Retina (tissue), 1 donor: ENCODE results near the gene AMIGO2.

ENCODE experiments used
- DNase-seq: peaks from one replicate; pipeline ENCODE4 v3.0.0-alpha.2; 2016

The AMIGO2 gene

DNA sequence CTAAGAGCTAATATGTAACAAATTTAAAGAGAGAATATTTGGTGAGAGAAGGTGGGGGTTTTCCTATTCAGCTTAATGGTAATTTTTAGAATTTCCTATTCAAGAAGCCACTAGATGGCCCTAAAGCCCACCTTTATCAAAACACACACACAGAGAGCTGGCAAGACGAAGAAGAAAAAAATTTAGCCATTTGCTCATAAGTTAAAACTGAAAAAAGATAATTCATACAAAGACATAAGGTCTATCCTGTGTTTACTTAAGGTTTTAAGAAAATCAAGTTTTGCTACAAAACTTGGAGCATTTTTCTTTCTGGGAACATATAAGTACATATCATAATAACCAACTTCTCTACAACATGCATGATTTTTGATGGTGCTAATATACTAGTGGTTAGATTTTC is 47.1 kb downstream of the AMIGO2 start:
- peak; percentile 42 for DNase-seq

- DNase-seq, result no peak
These were observed 49.9 kb downstream of the AMIGO2 start for GRCh38 chr12:47029903-47030302.

GRCh38 chr12:47028981-47029708 is 50.6 kb downstream of the AMIGO2 start:
- no peak for DNase-seq

- DNase-seq, result no peak
These were observed 51.6 kb downstream of the AMIGO2 start for GRCh38 chr12:47028186-47028585.
